ENCODE measurements around the gene HRAS.

GRCh38 chr11:490186-490929 lies 45.0 kb downstream of the HRAS start:
- TF ChIP-seq E2F4 (IDR thresholded peaks at IDR 0.05; ENCODE audit: low read depth, low read length) (no peak), CTCF (IDR thresholded peaks at IDR 0.05 in 2 of 3, conservative IDR thresholded peaks at IDR 0.05 in 1 of 3; ENCODE audit: control insufficient read depth in 2 of 3, extremely low read depth in 1 of 3, insufficient read depth in 1 of 3, low read depth in 3 of 3, low read length in 3 of 3) (no peak), SKIL (IDR thresholded peaks at IDR 0.05; ENCODE audit: low read depth, poor library complexity, severe bottlenecking) (no peak), POLR2A (IDR thresholded peaks at IDR 0.05; ENCODE audit: low read depth, low read length) (no peak), NR2C1 (IDR thresholded peaks at IDR 0.05) (no peak), EZH2 (IDR thresholded peaks at IDR 0.05; ENCODE audit: borderline replicate concordance, control insufficient read depth, low read depth, low read length) (no peak), RBBP5 (conservative IDR thresholded peaks at IDR 0.05) (no peak), USF1 (IDR thresholded peaks at IDR 0.05; ENCODE audit: borderline replicate concordance, extremely low read length, insufficient read depth, low read depth, low read length) (no peak), PBX3 (IDR thresholded peaks at IDR 0.05; ENCODE audit: insufficient replicate concordance, low read depth, low read length) (no peak)
